ENCODE results near the gene CTNNA3.
"Not testable (repeated sequence)": the region's sequence is repeated elsewhere in the genome, so short reads cannot be mapped to it uniquely, and the experiment has no call there.

CTNNA3 gene

GRCh38 chr10:67261300-67261797 lies 434.6 kb downstream of the CTNNA3 start:
- in situ Hi-C loops (cut with HindIII; ENCODE audit: low sequenced_read_pairs) = no loop called here

- in situ Hi-C loops (cut with HindIII; ENCODE audit: low sequenced_read_pairs) = no loop called here
Observed at GRCh38 chr10:67259319-67259929, 436.6 kb downstream of the CTNNA3 start.

- in situ Hi-C loops (cut with HindIII; ENCODE audit: low sequenced_read_pairs) = no loop called here
Observed at GRCh38 chr10:67257427-67258144, 438.4 kb downstream of the CTNNA3 start.

GRCh38 chr10:67257018-67257417 lies 439.0 kb downstream of the CTNNA3 start:
- in situ Hi-C loops (cut with HindIII; ENCODE audit: low sequenced_read_pairs) = no loop called here

GRCh38 chr10:67250686-67251085 lies 445.3 kb downstream of the CTNNA3 start:
- in situ Hi-C loops (cut with HindIII; ENCODE audit: low sequenced_read_pairs) = no loop called here

GRCh38 chr10:67246066-67246555 lies 449.9 kb downstream of the CTNNA3 start:
- in situ Hi-C loops (cut with HindIII; ENCODE audit: low sequenced_read_pairs) = no loop called here

- in situ Hi-C loops (cut with HindIII; ENCODE audit: low sequenced_read_pairs) = no loop called here
Observed at GRCh38 chr10:67242528-67242927, 453.5 kb downstream of the CTNNA3 start.

- in situ Hi-C loops (cut with HindIII; ENCODE audit: low sequenced_read_pairs) = no loop called here
Observed at GRCh38 chr10:67241451-67241850, 454.5 kb downstream of the CTNNA3 start.

GRCh38 chr10:67239864-67240497 lies 456.0 kb downstream of the CTNNA3 start:
- in situ Hi-C loops (cut with HindIII; ENCODE audit: low sequenced_read_pairs) = no loop called here

- in situ Hi-C loops (cut with HindIII; ENCODE audit: low sequenced_read_pairs) = not testable (repeated sequence)
Observed at GRCh38 chr10:67230680-67231500, 465.1 kb downstream of the CTNNA3 start.

GRCh38 chr10:67225226-67225625 lies 470.8 kb downstream of the CTNNA3 start:
- in situ Hi-C loops (cut with HindIII; ENCODE audit: low sequenced_read_pairs) = no loop called here

GRCh38 chr10:67224553-67224952 lies 471.4 kb downstream of the CTNNA3 start:
- in situ Hi-C loops (cut with HindIII; ENCODE audit: low sequenced_read_pairs) = no loop called here

- in situ Hi-C loops (cut with HindIII; ENCODE audit: low sequenced_read_pairs) = no loop called here
Observed at GRCh38 chr10:67222934-67223333, 473.1 kb downstream of the CTNNA3 start.

GRCh38 chr10:67221939-67222494 lies 474.0 kb downstream of the CTNNA3 start:
- in situ Hi-C loops (cut with HindIII; ENCODE audit: low sequenced_read_pairs) = no loop called here

GRCh38 chr10:67211680-67212079 lies 484.3 kb downstream of the CTNNA3 start:
- in situ Hi-C loops (cut with HindIII; ENCODE audit: low sequenced_read_pairs) = no loop called here

GRCh38 chr10:67207923-67208322 lies 488.1 kb downstream of the CTNNA3 start:
- in situ Hi-C loops (cut with HindIII; ENCODE audit: low sequenced_read_pairs) = not testable (repeated sequence)

GRCh38 chr10:67200913-67201564 lies 495.0 kb downstream of the CTNNA3 start:
- in situ Hi-C loops (cut with HindIII; ENCODE audit: low sequenced_read_pairs) = no loop called here

- in situ Hi-C loops (cut with HindIII; ENCODE audit: low sequenced_read_pairs) = no loop called here
Observed at GRCh38 chr10:67175354-67175753, 520.6 kb downstream of the CTNNA3 start.

- in situ Hi-C loops (cut with HindIII; ENCODE audit: low sequenced_read_pairs) = no loop called here
Observed at GRCh38 chr10:67173787-67174186, 522.2 kb downstream of the CTNNA3 start.

- in situ Hi-C loops (cut with HindIII; ENCODE audit: low sequenced_read_pairs) = no loop called here
Observed at GRCh38 chr10:67171970-67172369, 524.0 kb downstream of the CTNNA3 start.
